Endodermal cell (in vitro differentiated cells): ENCODE data around the gene CHPF2. TPM values are rescaled to one million over a fixed set of nuclear protein-coding genes. Genes with fewer than 3 reads are reported as not detected.
A peak's percentile ranks its signal among the peaks of the same experiment; 100 is the strongest.

Source experiments
- DNase-seq: peaks from one replicate; pipeline ENCODE4 v3.0.0-alpha.2; 2017
- H3K27ac ChIP-seq: 2 replicates; pipeline ENCODE4 v1.5.1; 2013; ENCODE audit warnings: mild to moderate bottlenecking, low read depth, low read length, moderate library complexity
- H3K27me3 ChIP-seq: 2 replicates; pipeline ENCODE4 v1.6.1; 2013; ENCODE audit warnings: mild to moderate bottlenecking, low read length, moderate library complexity; ENCODE audit not compliant: insufficient read depth, control insufficient read depth, poor library complexity, severe bottlenecking
- H3K36me3 ChIP-seq: 2 replicates; pipeline ENCODE4 v1.7.0; 2013; ENCODE audit warnings: mild to moderate bottlenecking, low read length, moderate library complexity; ENCODE audit not compliant: control insufficient read depth, insufficient read depth
- H3K4me1 ChIP-seq: one replicate; pipeline ENCODE4 v1.7.0; 2013; ENCODE audit warnings: low read length; ENCODE audit not compliant: control insufficient read depth, insufficient read depth
- H3K4me3 ChIP-seq: 2 replicates; pipeline ENCODE4 v1.5.1; 2013; ENCODE audit warnings: mild to moderate bottlenecking, low read length, moderate library complexity
- H3K9ac ChIP-seq: 2 replicates; pipeline ENCODE4 v1.6.1; 2013; ENCODE audit warnings: mild to moderate bottlenecking, low read length, moderate library complexity; ENCODE audit not compliant: poor library complexity, severe bottlenecking; ENCODE audit errors: extremely low read depth
- H3K9me3 ChIP-seq: 2 replicates; pipeline ENCODE4 v1.6.1; 2013; ENCODE audit warnings: mild to moderate bottlenecking, low read length, moderate library complexity; ENCODE audit not compliant: control insufficient read depth
- H3K27ac Mint-ChIP-seq: 2 replicates; pipeline ENCODE4 v1.8.0; 2020; ENCODE audit warnings: mixed read lengths
- H3K27me3 Mint-ChIP-seq: 2 replicates; pipeline ENCODE4 v1.8.0; 2021; ENCODE audit warnings: mild to moderate bottlenecking, mixed read lengths; ENCODE audit not compliant: insufficient read depth
- H3K36me3 Mint-ChIP-seq: 2 replicates; pipeline ENCODE4 v1.8.0; 2020; ENCODE audit warnings: low read depth, mixed read lengths
- H3K4me1 Mint-ChIP-seq: 2 replicates; pipeline ENCODE4 v1.8.0; 2020; ENCODE audit warnings: mixed read lengths
- H3K4me3 Mint-ChIP-seq: 2 replicates; pipeline ENCODE4 v1.8.0; 2020; ENCODE audit warnings: mild to moderate bottlenecking, moderate library complexity, mixed read lengths
- H3K9me3 Mint-ChIP-seq: 2 replicates; pipeline ENCODE4 v1.8.0; 2020; ENCODE audit warnings: mild to moderate bottlenecking, mixed read lengths
- CTCF ChIP-seq: fragments of 200-600 bp; sonication (generic); conservative IDR thresholded peaks from 2 replicates; pipeline ENCODE4 v1.5.0; 2021; ENCODE audit warnings: antibody characterized with exemption, mild to moderate bottlenecking
- WGBS, 2 experiments: methylation state at CpG; one replicate each; pipeline versions ENCODE4 v1.1.5 to v1.1.7; 2013; ENCODE audit warnings: missing lambda C conversion rate in 2 of 2, mixed read lengths in 1 of 2; ENCODE audit not compliant: insufficient coverage in 1 of 2, insufficient read length in 1 of 2; 5-methylcytosine and 5-hydroxymethylcytosine counted together
- total RNA-seq, 2 donors: library from RNA; stranded (reverse); fragmentation: NEBNext Ultra II Directional in 1 of 2; extraction: Animal tissue kit (Norgen Biotek cat#: 25700) in 1 of 2; gene quantifications; 2 replicates in 1 of 2; 3 replicates in 1 of 2; pipeline ENCODE4 v1.2.1, GENCODE V29; 2021

CHPF2 gene
- total RNA-seq, 2 donors from 2014 or later = 31.9 to 35.6 TPM

- Mint-ChIP-seq H3K36me3 (no peaks in the 10 kb centered on the region), H3K27ac (no peak overlapping the region), H3K9me3 (no peaks in the 10 kb centered on the region), H3K4me3 (peak overlapping the region; percentile 42), H3K4me1 (peaks cover 3% of the 10 kb centered on the region), H3K27me3 (peaks cover 39% of the 10 kb centered on the region)
- no peaks in the 10 kb centered on the region for H3K27me3 ChIP-seq
- DNase-seq = peak; percentile 83
- no peaks in the 10 kb centered on the region for H3K4me1 ChIP-seq
- no peak for TF ChIP-seq CTCF
- no peak overlapping the region for H3K9ac ChIP-seq
- H3K36me3 ChIP-seq = no peaks in the 10 kb centered on the region
- H3K4me3 ChIP-seq = peak overlapping the region; percentile 65
- no peak overlapping the region for H3K27ac ChIP-seq
- H3K9me3 ChIP-seq = no peaks in the 10 kb centered on the region
- 28 to 44% methylated on average over 3 to 10 of the region's 10 CpGs for WGBS, 2 experiments
Measured at GRCh38 chr7:151275813-151276577, 43.7 kb downstream of the CHPF2 start.

- Histone ChIP-seq H3K9ac (no peak overlapping the region), H3K9me3 (no peaks in the 10 kb centered on the region)
- no peak for TF ChIP-seq CTCF
Measured at GRCh38 chr7:151276666-151277590, 44.6 kb downstream of the CHPF2 start.

GRCh38 chr7:151277631-151278030, 45.3 kb downstream of the CHPF2 start:
- H3K36me3 Mint-ChIP-seq = no peaks in the 10 kb centered on the region
- H3K27ac Mint-ChIP-seq = no peak overlapping the region
- H3K4me3 ChIP-seq = no peak overlapping the region
- H3K27me3 Mint-ChIP-seq = peaks cover 40% of the 10 kb centered on the region
- no peaks in the 10 kb centered on the region for H3K27me3 ChIP-seq
- no peak overlapping the region for H3K27ac ChIP-seq
- H3K4me3 Mint-ChIP-seq = peak overlapping the region; percentile 42
- no peaks in the 10 kb centered on the region for H3K9me3 Mint-ChIP-seq
- DNase-seq = no peak
- peaks cover 3% of the 10 kb centered on the region for H3K4me1 Mint-ChIP-seq
- H3K36me3 ChIP-seq = no peaks in the 10 kb centered on the region
- no peaks in the 10 kb centered on the region for H3K4me1 ChIP-seq
- no peak for TF ChIP-seq CTCF
- 81 to 88% methylated on average over 7 to 8 of the region's 8 CpGs for WGBS, 2 experiments
- H3K9me3 ChIP-seq = no peaks in the 10 kb centered on the region
- H3K9ac ChIP-seq = no peak overlapping the region

More at GRCh38 chr7:151276666-151277590, 44.6 kb downstream of the CHPF2 start:
- peak overlapping the region; percentile 42 for H3K4me3 Mint-ChIP-seq
- no peaks in the 10 kb centered on the region for H3K4me1 ChIP-seq
- H3K4me1 Mint-ChIP-seq = peaks cover 3% of the 10 kb centered on the region
- no peaks in the 10 kb centered on the region for H3K36me3 ChIP-seq
- H3K27ac Mint-ChIP-seq = no peak overlapping the region
- H3K9me3 Mint-ChIP-seq = no peaks in the 10 kb centered on the region
- 15 to 17% methylated on average over 23 to 63 of the region's 63 CpGs for WGBS, 2 experiments
- H3K4me3 ChIP-seq = peak overlapping the region; percentile 65
- no peaks in the 10 kb centered on the region for H3K36me3 Mint-ChIP-seq
- no peak overlapping the region for H3K27ac ChIP-seq
- H3K27me3 Mint-ChIP-seq = peaks cover 40% of the 10 kb centered on the region
- DNase-seq = peak; percentile 86
- H3K27me3 ChIP-seq = no peaks in the 10 kb centered on the region
